NCI-H748 (cell line): ENCODE results near the gene LIPE.
A peak's percentile ranks its signal among the peaks of the same experiment; 100 is the strongest.

Source experiments
- DNase-seq: peaks from one replicate; lab custom pipeline; 2025; ENCODE audit not compliant: unreplicated experiment; lab: John Stamatoyannopoulos, UW

Gene LIPE

DNA sequence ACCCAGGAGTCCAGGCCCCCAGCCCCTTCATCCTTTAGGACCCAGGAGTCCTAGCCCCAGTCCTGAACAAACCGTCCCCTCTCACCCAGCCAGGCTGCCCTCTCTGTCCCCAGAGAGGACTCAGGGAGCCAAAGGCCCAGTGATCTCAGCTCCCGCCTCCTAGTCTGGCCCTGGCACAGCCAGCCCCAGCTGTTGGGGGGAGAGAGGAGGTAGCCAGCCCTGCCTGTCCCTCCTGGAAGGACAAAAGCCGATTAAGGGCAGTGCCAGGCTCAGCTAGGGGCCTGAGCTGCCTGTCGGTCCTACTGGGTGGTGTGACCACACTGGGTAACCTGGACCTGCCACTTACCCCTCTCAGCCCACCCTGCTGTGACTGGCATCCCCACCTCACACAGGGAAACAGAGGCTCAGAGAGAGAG lies 14.5 kb downstream of the LIPE start:
- DNase-seq, result no peak

- DNase-seq, result peak; percentile 25
Measured at GRCh38 chr19:42412227-42412626, 15.0 kb downstream of the LIPE start.

- no peak for DNase-seq
Measured at GRCh38 chr19:42411581-42412178, 15.5 kb downstream of the LIPE start.

GRCh38 chr19:42410371-42410770 lies 16.8 kb downstream of the LIPE start:
- DNase-seq, result no peak

DNA sequence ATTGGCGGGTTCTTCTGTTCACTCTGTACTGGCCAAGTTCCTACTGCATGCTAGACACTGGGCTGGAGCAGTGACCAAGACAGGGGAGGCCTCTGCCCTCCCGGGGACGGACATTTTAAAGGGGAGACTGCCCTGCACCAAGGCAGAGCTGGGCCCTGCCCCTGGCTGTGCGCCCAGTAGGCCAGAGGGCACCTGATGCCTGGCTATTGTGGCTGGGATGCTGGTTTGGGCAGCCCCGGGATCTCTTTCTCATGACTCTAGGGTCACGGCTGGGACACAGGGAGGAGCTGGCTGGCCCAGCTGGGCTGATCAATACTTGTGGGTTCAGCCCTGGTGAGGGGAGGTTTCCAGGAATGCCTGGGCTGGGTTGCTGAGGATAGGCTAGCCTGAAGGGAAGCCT lies 17.7 kb downstream of the LIPE start:
- no peak for DNase-seq

- DNase-seq, result no peak
Measured at GRCh38 chr19:42407816-42408175, 19.4 kb downstream of the LIPE start.

GRCh38 chr19:42407085-42407815 lies 19.9 kb downstream of the LIPE start:
- DNase-seq, result no peak

DNA sequence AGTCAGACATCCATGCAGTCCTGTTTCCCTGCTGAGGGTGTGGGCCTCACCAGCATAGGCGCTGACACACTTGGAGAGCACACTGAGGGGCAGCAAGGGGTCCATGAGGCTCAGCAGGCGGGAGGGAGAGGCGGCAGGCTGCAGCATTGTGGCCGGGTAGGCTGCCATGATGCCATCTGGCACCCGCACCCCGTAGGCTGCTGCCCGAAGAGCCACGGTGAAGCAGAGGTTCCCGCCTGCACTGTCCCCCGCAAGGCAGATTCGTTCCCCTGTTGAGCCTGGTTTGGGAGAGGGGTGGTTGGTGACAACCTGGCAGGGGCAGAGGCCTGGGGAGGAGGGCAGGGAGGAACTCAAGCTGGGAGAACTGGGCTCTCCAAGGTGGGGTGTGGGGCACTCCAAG lies 21.1 kb downstream of the LIPE start:
- no peak for DNase-seq

- DNase-seq, result no peak
Measured at GRCh38 chr19:42403586-42403985, 23.6 kb downstream of the LIPE start.

- DNase-seq, result peak; percentile 46
Measured at GRCh38 chr19:42402376-42403116, 24.6 kb downstream of the LIPE start.

GRCh38 chr19:42401365-42402303 lies 25.6 kb downstream of the LIPE start:
- peak; percentile 87 for DNase-seq

DNA sequence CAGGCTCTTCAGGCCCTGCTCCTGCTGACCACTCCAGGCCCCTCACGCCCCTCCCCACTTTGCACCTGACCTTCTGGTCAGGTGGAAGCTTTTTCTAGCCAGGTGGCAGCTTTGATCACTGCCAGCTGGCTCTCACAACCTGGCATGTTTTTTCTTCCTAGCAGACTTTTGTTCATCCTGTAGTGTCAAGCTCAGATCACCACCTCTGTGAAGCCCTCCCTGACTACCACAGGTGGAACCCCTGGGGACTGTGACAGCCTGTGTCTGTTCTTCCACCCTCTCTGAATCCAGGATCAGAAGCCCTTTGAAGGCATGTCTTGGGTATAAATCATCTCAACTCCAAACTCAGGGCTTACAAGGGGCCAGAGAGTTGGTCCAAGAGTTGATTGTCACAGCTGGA lies 26.8 kb downstream of the LIPE start:
- no peak for DNase-seq

GRCh38 chr19:42397263-42398166 lies 29.7 kb downstream of the LIPE start:
- no peak for DNase-seq

- DNase-seq, result peak; percentile 100
Measured at GRCh38 chr19:42396381-42397262, 30.6 kb downstream of the LIPE start.

DNA sequence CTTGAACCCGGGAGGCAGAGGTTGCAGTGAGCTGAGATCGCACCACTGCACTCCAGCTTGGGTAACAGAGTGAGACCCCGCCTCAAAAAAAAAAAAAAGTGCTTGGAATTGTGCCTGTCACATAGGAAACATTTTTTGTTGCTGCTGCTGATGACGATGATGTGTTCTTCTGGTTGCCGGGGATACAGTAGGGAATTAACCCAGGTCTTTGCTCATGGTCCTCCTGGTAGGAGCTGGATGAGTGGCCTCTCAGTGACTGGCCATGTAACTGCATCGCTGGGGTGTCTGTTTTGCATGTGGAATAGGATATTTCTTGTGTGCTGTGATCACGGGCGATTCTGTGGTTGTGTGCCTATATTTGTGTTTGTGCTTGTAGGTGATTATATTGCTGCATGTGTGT lies 32.4 kb downstream of the LIPE start:
- no peak for DNase-seq

GRCh38 chr19:42392165-42392564 lies 35.0 kb downstream of the LIPE start:
- no peak for DNase-seq

DNA sequence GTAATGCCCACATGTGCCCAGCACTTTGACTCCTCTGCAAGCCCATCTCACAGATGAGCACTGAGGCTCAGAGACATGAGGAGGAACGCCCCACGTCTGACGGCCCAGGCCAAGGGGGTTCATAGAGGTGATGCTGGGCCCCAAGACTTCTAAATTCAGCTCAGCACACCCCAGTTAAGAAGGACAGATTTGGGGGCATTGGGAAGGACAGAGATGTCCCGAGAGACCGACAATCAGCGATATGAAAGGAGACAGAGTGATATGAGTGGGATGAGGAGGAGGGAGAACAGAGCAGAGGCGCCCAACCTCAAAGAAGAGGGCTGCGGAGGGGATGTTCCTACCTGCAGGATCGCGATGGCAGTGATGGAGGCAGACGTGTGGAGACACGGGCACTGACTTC lies 37.3 kb downstream of the LIPE start, which contains the start of gene CNFN:
CNFN (minus strand) TSS at position 399 of the 400 bp plus-strand sequence. CDS start 1,260 bp downstream, outside the sequence.
- DNase-seq, result no peak

GRCh38 chr19:42388851-42389489 lies 38.2 kb downstream of the LIPE start:
- no peak for DNase-seq
